Pons (tissue), 1 donor: ENCODE data around the gene ADAP1.
"Not testable (repeated sequence)": the region's sequence is repeated elsewhere in the genome, so short reads cannot be mapped to it uniquely, and the experiment has no call there.

Experiments used
- DNase-seq: peaks from one replicate; pipeline ENCODE4 v3.0.0-alpha.2; 2016; ENCODE audit warnings: low spot score

The ADAP1 gene

DNA sequence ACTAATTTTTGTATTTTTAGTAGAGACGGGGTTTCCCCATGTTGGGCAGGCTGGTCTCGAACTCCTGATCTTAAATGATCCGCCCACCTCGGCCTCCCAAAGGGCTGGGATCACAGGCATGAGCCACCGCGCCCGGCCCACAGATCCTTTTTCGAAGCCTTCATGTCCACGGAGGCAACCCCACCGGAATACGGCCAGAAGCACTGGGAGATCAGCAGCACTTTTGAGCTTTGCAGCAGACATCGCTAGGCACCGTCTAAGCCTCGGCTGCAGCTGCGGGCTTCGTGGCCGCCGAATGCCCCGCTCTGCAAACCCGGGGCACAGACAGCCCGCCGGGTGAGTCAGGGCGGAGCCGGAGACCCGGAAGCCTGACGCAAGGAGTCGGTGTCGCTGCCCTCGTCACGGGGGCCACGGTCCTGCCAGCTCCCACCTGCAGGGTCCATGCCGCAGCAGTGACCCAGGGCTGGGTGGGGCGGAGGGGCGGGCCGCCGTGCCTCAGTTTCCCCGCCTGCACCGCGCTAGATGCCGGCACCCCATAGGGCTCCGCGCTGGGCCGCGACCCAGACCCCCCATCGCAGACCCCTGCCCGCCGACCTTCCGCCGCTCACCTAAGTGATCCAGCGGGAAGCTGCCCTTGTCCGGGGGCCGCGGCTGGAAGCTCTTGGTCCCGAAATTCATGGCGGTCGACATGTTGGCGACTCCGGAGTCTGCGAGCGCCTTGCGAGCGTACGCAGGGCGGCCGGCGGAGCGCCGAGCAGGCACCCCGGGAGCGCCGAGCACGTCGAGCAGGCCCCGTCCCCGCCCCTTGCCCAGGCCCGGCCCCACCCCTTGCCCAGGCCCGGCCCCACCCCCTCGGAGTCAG, 20.6 kb upstream of the ADAP1 start, which contains the start of gene COX19:
Gene COX19 (minus strand): TSS at position 730 of the 862 bp plus-strand sequence. CDS start 40 bp downstream, at position 690.
- peak; percentile 55 for DNase-seq

DNA sequence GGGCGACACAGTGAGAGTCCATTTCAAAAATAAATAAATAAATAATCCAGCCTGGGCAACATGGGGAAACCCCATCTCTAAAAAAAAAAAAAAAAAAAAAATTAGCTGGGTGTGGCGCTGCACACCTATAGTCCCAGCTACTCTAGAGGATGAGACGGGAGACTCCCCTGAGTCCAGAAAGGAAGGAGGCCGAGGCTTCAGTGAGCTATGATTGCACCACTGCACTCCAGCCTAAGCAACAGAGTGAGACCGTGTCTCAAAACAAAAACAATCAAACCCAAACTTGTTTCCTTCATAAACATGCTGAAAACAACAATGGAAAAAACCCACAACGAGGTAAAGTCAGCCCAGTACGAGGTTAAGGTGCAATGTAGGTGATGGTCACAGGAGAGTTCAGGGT, 19.7 kb upstream of the ADAP1 start:
- no peak for DNase-seq

DNA sequence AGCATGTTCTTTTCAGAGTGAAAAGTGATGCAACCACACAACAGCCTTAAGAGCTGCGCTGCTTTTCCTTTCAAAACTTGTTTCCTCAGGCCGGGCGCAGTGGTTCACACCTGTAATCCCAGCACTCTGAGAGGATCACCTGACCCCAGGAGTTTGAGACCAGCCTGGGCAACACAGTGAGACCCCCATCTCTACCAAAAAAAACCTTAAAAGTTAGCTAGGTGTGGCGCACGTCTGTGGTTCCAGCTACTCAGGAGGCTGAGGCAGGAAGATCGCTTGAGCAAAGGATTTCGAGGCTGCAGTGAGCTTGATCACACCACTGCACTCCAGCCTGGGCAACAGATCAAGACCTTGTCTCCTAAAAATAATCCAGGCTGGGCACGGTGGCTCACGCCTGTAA, 18.8 kb upstream of the ADAP1 start:
- no peak for DNase-seq

DNA sequence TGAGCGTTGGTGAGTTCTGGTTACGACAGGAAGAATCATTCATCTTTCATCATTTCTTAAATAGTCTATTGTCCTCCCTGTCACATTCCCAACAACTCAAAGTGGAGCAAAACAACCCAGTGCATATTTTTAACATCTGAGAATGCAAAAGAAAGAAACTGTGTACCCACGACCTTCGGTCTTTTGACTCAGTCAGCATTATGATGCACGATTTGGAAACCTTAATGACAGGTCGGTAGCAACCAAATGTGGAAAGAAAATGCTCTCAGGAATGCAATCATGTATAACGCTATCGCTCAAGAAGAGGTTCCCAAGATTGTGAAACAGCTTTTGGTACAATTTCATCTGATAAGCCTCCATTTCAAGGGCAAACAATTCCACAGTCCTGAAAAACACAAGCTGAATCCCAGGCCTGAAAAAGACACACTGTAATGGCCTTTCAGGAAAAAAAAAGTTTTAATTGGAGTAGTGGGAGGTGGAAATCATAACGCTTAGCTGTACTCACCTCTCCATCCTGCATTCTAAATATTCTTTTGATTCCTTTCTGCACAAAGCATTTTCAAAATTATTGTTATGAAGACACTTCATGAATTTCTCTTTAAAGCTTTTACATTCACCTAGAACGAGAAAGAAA, 18.3 kb upstream of the ADAP1 start:
- DNase-seq, result no peak

DNA sequence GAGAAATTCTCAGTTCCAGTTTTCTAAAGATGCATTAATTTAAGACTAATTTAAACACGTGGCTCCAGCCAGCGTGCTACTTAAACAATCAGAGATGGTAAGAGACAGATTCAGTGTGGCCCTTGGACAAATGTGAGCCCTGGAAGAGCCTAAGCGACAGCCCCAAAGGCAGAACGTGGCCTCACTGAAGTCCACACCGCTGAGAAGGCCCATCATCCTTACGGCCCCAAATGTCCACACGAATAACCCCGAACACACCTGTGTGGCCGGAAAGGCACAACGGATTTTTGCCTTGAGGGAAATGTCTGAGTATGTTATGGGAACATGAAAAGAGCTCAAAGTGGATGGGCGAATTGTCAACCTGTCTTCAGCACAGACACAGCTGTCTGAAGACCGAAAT, 17.6 kb upstream of the ADAP1 start:
- no peak for DNase-seq

DNA sequence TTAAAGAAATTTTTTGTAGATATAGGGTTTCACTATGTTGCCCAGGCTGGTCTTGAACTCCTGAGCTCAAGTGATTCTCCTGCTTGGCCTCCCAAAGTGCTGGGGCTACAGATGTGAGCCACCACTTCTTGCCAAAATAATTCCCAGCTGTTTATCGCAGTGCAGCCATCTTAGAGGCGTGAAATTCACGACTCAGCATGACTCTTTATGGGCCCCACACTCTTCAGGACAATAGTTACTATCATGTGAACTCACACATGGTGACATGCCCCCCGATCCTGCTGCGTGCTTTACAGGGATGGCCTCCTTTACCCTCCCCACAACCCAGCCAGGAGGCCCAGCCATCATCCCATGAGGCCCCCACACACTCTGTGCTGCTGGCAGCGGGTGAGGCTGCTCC, 16.3 kb upstream of the ADAP1 start:
- no peak for DNase-seq

DNA sequence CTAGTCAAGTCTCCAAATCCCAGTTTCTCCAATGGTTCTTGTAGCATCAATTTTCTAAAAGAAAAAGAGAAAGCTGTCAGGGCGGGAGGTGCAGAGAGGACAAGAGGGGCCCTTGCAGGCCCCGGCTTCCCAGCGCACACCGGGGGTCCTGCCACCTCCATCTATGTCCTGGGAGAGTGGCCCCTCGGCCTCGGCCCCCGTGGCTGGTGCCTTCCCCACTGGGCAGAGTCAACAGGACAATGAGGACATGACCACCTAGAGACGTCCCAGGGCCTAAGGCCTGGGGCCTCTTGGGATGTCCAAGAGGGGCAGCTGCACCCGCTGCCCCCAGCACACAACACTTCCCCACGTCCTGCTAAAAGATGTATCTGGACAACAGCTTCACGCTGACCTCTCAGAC, 14.9 kb upstream of the ADAP1 start:
- no peak for DNase-seq

DNA sequence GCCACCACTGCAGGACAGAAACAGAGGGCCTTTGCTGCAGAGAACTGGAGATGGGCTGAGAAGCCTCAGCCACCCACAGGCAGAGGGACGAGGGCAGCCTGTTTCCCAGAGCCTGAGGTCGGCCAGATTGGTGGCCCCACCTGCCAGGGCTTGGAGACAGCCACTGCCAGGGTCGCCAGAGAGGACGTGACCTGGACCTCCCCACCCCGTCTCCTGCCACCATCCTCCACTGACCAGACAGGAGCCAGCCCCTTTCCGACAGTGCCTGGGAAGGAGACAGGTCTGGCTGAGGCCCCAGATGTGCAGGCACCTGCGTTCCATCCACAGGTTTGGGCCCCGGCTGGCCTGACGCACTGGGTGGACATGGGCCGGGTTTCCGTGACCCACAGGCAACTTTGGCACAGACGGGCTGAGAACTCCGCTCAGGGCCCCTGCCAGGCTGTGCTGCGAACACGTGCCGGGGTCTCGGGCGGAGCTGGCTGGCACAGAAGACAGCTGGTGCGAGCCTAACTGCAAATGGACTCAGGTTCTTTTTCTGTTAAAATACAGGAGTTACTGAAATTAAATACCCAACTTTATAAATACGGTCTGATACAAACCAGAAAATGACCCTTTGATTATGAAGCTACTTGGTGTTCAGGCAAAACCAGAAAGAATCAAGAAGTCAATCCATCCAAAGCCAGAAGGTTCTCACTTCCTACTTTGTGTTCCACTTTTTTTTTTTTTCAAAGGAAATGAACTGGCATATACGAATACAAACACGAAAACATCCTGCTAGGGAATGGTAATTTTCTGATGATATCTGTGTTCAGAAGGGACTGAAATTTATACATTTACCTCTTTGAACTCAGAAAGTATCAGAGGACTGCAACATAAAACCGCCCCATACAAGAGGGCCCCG, 14.0 kb upstream of the ADAP1 start:
- no peak for DNase-seq

DNA sequence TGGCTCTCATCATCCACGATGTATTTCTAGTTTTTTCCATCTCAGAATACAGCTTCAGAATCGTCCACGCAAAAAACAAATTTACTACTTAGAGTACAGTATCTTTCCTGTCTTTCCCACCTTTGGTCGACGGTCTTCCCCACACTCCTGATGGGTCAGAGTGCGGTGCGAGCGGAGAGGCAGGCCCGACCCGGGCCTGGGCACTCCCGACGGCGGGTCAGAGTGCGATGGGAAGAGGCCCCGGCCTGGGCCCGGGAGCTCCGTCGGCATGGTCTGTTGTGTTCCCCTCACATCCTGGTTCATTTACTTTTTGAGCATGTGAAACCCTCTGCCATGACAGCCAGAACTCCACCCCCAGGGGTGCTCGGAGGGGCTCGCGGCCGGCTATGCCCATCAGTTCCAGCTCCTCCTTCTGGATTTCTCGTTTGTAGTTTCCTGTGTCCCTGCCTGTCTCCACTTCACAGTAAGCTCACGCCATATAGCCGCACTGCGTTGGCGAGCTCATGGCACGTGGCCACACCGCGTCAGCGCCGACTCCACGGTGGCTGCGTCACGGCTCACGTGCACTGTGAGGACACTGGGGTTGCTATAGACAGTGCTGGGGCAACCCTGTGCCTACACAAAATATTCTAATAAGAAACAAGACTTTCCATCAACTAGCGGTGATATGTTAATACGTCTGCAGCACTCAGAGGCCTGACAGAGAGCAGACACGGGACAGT, 13.0 kb upstream of the ADAP1 start:
- no peak for DNase-seq

DNA sequence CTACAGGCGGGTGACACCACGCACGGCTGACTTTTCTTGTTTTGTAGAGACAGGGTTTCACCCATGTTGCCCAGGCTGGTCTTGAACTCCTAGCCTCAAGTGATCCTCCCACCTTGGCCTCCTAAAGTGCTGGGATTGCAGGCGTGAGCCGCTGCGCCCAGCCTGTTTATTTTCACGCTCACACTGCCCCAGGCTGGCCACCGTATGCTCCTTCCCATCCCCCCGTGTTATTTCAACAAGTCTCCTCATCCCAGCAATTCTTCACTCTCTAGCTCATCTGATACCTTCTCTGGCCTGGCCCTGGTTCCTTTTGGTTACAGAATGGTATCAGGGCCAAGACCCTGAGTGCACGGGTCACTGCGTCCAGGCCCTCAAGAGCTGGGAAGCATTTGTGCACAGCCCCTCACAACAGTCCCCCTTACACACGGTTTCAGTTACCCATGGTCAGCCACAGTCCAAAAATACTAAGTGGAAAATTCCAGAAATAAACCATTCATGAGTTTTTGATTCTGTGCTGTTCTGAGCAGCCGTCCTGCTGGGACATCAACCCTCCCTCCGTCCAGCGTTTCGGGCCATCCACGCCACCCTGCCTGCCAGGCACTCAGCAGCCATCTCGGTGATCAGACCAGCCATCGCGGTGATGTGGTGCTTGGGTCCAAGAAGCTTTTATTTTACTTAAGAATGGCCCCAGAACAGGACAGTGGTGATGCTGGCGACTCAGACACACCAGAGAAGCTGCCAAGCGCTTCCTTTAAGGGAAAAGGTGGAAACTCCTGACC, 12.0 kb upstream of the ADAP1 start:
- no peak for DNase-seq

DNA sequence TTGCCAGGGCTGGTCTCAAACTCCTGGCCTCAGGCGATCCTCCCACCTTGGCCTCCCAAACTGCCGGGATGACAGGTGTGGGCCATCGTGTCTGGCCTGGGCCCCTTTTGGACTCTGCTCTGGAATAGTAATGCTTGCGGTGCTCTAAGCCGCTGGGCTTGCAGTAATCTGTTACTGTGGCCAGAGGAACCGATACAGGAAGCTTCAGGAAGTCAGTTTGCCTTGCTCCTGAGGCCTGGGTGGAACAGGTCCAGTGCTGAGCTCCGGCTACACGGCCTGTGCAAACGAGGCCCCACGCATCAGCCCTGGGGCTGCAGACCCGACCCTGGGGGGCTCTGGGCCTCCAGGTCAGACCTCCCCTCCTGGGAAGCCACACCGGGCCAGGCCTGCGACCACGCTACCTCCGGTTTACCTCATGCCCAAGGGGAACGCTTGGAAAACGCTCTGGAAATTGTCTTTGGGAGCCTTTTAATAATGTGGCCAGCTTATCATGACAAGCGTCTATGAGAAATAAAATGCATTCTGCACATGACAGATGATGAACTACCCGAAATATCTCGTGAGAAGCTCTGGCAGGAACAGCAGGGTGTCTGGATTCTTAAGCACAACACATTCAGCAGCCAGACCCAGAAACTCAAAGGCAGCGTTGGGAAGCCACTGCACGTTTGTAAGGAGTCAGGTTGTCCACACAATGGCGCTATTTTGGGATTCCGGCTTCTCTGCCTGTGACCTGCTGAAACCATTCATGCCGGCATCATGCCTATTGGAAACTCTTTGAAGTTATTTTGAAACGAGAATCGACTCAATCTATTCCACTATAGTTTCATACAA, 10.1 kb upstream of the ADAP1 start:
- peak; percentile 73 for DNase-seq

DNA sequence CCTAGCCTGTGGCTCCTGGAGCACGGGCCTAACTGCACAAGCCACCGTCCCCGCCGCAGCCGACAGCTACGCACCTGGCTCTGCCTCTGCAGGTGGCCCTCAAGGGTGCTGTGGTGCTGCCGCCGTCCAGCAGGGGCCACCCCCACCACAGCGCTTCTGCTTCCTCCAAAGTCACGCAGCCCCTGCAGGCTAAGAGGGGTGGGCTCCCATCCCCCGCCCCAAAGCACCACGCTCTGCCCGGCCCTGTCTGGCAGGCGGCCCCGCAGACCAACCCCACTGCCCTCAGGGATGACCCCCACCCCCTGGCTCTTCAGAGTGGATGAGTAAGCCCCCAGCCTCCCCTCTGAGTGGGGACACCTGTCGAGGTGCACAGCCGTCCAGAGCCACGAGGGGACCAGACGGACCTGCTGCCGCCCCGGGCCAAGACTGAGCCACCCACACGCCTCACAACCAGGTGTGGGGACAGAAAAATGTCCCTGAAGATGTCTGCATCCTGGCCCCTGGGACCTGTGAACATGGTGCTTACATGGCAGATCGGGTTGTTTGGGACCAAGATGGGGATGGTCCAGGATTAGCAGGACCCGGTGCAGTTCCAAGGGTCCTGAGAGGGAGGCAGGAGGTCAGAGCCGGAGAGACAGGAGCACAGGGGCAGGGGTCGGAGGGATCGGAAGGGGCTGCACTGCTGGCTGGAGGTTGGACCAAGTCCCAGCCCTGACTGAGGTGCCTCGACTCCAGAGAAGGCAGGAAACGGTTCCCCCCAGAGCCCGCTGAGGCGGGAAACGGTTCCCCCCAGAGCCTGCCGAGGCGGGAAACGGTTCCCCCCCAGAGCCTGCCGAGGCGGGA, 9.0 kb upstream of the ADAP1 start:
- no peak for DNase-seq

DNA sequence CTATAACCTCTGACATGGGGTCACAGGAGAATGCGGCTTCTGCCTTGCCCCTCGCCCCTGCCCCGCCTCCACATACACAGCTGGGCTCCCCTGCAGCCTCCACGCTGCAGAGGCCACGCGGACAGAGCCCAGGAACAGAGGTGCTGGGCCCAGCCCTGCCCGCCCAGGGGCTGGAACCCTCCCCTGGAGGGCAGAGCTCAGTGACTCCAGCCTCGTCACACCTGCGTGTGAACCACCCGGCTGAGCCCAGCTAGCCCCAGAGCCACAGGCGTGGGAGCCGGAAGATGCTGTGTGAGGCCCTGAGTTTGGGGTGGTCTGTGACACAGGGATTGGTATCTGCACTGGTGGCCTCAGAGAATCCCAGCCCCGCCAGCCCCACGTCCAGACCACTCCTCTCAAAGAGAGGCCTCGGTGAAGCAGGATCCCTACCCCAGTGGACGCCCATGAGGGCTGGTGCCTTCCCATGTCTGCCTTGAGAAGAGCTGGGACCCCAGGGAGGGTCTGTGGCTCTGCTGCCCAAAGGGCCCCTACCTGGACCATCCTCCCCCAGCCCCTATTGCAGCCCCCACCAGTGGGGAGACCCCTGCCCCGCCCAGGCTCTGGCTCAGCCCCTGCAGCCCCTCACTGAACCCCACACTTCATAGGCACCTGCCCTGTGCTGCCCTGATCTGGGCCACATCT, 8.1 kb upstream of the ADAP1 start:
- no peak for DNase-seq

DNA sequence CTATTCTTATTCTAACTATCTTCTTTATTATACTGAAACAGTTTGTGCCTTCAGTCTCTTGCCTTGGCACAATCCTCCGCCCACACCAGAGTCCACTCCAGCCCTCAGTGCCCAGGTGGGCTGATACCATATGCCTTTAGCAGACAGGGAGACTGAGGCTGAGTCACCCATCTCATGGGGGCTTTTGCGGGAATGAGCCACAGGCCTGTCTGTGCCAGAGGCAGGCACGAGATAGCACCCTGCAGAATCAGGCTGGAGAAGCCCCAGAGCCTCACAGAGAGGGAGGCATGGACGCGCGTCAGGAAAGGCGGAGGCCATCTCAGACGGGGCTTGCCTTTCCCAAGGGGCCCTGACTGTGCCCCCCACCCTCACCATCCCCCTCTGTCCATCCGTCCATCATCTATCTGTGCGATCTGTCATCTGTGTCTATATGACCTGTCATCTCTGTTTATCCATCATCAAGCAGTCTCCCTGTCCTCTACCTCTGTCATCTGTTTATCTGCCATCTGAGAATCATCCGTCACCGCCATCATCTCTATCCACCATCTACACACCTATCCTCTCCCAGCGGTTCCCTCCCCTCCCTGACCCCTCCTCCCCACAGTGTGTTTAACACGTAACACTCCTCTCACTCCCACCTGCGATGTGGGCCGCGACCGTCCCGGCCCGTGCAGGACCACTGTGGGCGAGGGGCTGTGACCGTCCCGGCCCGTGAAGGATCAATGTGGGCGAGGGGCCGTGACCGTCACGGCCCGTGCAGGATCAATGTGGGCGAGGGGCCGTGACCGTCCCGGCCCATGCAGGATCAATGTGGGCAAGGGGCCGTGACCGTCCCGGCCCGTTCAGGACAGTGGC, 7.3 kb upstream of the ADAP1 start:
- DNase-seq, result no peak

DNA sequence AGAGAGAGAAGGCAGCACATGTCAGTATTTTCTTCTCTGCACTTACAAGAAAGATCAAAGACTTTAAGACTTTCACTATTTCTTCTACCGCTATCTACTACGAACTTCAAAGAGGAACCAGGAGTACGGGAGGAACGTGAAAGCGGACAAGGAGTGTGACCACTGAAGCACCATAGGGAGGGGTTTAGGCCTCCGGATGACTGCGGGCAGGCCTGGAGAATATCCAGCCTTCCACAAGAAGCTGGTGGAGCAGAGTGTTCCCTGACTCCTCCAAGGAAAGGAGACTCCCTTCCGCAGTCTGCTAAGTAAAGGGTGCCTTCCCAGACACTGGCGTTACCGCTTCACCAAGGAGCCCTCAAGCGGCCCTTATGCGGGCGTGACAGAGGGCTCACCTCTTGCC, 6.5 kb upstream of the ADAP1 start:
- not testable (repeated sequence) for DNase-seq

DNA sequence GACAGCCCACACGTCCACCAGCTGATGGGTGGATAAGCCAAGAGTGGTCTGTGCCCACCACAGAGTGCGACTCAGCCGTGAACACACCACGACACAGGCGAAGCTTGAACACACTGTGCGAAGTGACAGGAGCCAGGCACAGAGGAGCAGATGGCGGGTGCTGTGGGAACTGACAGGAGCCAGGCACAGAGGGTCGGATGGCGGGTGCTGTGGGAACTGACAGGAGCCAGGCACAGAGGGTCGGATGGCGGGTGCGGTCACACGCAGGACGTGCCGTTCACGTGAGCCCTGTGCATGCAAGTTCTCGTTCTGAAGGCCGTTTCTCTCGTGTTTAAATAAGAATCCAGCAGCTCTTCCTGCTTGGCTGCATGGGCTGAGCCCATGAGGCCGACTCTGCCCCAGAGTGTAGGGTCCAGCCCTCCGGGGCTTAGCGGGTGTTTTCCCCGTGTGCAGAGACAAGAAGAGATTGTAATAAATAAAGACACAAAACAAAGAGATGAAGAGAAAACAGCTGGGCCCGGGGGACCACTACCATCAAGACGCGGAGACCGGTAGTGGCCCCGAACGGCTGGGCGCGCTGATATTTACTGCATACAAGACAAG, 5.9 kb upstream of the ADAP1 start:
- DNase-seq, result no peak

DNA sequence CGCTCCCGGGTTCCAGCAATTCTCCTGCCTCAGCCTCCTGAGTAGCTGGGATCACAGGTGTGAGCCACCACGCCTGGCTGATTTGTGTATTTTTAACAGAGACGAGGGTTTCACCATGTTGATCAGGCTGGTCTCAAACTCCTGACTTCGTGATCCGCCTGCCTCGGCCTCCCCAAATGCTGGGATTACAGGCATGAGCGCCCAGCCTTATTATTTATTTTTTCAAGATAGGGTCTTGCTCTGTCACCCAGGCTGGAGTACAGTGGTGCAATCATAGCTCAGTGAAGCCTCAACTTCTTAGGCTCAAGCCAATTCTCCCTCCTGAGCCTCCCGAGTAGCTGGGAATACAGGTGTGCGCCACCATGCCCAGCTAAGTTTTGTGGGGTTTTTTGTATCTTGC, 5.3 kb upstream of the ADAP1 start:
- DNase-seq, result not testable (repeated sequence)
